Natural killer cell (primary cell): ENCODE measurements around the gene ESPL1. TPM values are rescaled to one million over a fixed set of nuclear protein-coding genes. Genes with fewer than 3 reads are reported as not detected.

Experiments used
- ATAC-seq, 3 donors: fragments of 150-1000 bp in 2 of 3; fragments of 200-7000 bp in 1 of 3; cut with Tn5 transposase; 1 replicate in 1 of 3; 2 replicates in 2 of 3; pipeline ENCODE4 v1.10.0; 2021; ENCODE audit warnings: mild to moderate bottlenecking in 2 of 3, moderate library complexity in 2 of 3
- DNase-seq, 2 donors: peaks; one replicate each; pipeline versions ENCODE4 v3.0.0 to v3.0.0-alpha.2; 2013 to 2021; ENCODE audit warnings: mixed read lengths in 1 of 2
- H3K27ac ChIP-seq: one replicate; pipeline ENCODE4 v1.5.1; 2013; ENCODE audit warnings: mild to moderate bottlenecking, low read length
- H3K27me3 ChIP-seq: one replicate; pipeline ENCODE4 v1.6.1; 2013; ENCODE audit warnings: low read length; ENCODE audit not compliant: control insufficient read depth, insufficient read depth
- H3K36me3 ChIP-seq: one replicate; pipeline ENCODE4 v1.6.1; 2013; ENCODE audit warnings: low read length; ENCODE audit not compliant: control insufficient read depth, insufficient read depth
- H3K4me1 ChIP-seq: one replicate; pipeline ENCODE4 v1.6.1; 2013; ENCODE audit warnings: low read length; ENCODE audit not compliant: control insufficient read depth, insufficient read depth
- H3K4me3 ChIP-seq: one replicate; pipeline ENCODE4 v1.5.1; 2013; ENCODE audit warnings: low read length
- H3K9me3 ChIP-seq: one replicate; pipeline ENCODE4 v1.6.1; 2013; ENCODE audit warnings: low read length; ENCODE audit not compliant: control insufficient read depth, insufficient read depth
- H3K27ac Mint-ChIP-seq, 2 donors: one replicate each; pipeline ENCODE4 v1.8.0; 2022; ENCODE audit warnings: mild to moderate bottlenecking in 2 of 2, mixed read lengths in 2 of 2, moderate library complexity in 1 of 2
- H3K27me3 Mint-ChIP-seq, 2 donors: one replicate each; pipeline ENCODE4 v1.8.0; 2022; ENCODE audit warnings: low read depth in 2 of 2, mixed read lengths in 2 of 2
- H3K36me3 Mint-ChIP-seq: one replicate; pipeline ENCODE4 v1.8.0; 2022; ENCODE audit warnings: mixed read lengths
- H3K4me1 Mint-ChIP-seq, 2 donors: one replicate each; pipeline ENCODE4 v1.8.0; 2022; ENCODE audit warnings: mixed read lengths in 2 of 2
- H3K4me3 Mint-ChIP-seq: one replicate; pipeline ENCODE4 v1.8.0; 2022; ENCODE audit warnings: mild to moderate bottlenecking, moderate library complexity, mixed read lengths
- H3K9me3 Mint-ChIP-seq, 2 donors: one replicate each; pipeline ENCODE4 v1.8.0; 2022; ENCODE audit warnings: mixed read lengths in 2 of 2
- CTCF ChIP-seq: fragments of 200-600 bp; IDR thresholded peaks from one replicate; pipeline ENCODE4 v1.8.0; 2022; ENCODE audit warnings: antibody characterized with exemption
- WGBS: methylation state at CpG from one replicate; pipeline ENCODE4 v1.1.7; 2013; ENCODE audit warnings: missing lambda C conversion rate; ENCODE audit not compliant: insufficient coverage; 5-methylcytosine and 5-hydroxymethylcytosine counted together
- intact Hi-C: fragments of 100-400 bp; cut with micrococcal nuclease; formaldehyde crosslinking; loops from one replicate; pipeline ENCODE4 v1.14.2; 2022
- total RNA-seq, 4 donors: library from RNA; stranded (reverse); fragments of 120-200 nt in 1 of 4; gene quantifications; one replicate each; pipeline versions ENCODE4 v1.2.3 to v1.2.4, GENCODE V29; 2013 to 2022

Gene ESPL1
- total RNA-seq, 3 donors from 2014 or later (not counting 1 experiment from before 2014, with no cell fraction given) = 1.9 to 5.8 (median 3.1) TPM

DNA sequence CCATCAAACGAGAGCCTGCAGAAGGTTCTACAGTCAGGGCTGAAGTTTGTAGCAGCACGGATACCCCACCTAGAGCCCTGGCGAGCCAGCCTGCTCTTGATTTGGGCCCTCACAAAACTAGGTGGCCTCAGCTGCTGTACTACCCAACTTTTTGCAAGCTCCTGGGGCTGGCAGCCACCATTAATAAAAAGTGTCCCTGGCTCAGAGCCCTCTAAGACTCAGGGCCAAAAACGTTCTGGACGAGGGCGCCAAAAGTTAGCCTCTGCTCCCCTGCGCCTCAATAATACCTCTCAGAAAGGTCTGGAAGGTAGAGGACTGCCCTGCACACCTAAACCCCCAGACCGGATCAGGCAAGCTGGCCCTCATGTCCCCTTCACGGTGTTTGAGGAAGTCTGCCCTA lies 18.3 kb downstream of the ESPL1 start:
- TF ChIP-seq CTCF = no peak
- ATAC-seq = no peak
- Mint-ChIP-seq H3K4me3 (no peak overlapping the region), H3K27me3 (no peaks in the 10 kb centered on the region), H3K27ac (no peak overlapping the region), H3K36me3 (no peaks in the 10 kb centered on the region), H3K9me3 (no peaks in the 10 kb centered on the region), H3K4me1 (peaks cover 7 to 8% of the 10 kb centered on the region in 2 donors)
- intact Hi-C loops = no loop called here
- H3K27me3 ChIP-seq = no peaks in the 10 kb centered on the region
- no peak overlapping the region for H3K4me3 ChIP-seq
- no peaks in the 10 kb centered on the region for H3K4me1 ChIP-seq
- DNase-seq = no peak
- WGBS = 98% methylated on average over 9 of the region's 9 CpGs
- no peaks in the 10 kb centered on the region for H3K36me3 ChIP-seq
- H3K9me3 ChIP-seq = no peaks in the 10 kb centered on the region
- no peak overlapping the region for H3K27ac ChIP-seq

DNA sequence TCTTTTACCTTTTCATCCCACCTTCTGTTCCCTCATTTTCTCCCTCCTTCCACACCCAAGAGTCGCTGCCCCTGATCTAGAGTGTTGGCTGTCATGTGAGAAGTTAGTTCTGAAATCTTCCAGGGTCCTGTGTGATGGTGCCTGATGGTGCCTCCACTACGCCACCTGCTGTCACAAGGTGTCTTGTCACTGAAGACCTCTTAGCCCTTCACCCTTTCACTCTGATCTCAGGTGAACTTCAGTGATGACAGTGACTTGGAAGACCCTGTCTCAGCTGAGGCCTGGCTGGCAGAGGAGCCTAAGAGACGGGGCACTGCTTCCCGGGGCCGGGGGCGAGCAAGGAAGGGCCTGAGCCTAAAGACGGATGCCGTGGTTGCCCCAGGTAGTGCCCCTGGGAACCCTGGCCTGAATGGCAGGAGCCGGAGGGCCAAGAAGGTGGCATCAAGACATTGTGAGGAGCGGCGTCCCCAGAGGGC lies 19.7 kb downstream of the ESPL1 start:
- H3K4me1 ChIP-seq = no peaks in the 10 kb centered on the region
- ATAC-seq (peak; percentile 77 to 95 (median 92)), DNase-seq (peak; percentile 62 to 90)
- intact Hi-C loops = loop anchor here (1.0 kb wide), 2 partner anchors 74 to 128 kb away; no protein-coding TSS in a partner anchor
- H3K27ac ChIP-seq = no peak overlapping the region
- Mint-ChIP-seq H3K4me1 (peaks cover 7 to 8% of the 10 kb centered on the region in 2 donors), H3K36me3 (no peaks in the 10 kb centered on the region), H3K4me3 (no peak overlapping the region), H3K27me3 (no peaks in the 10 kb centered on the region), H3K27ac (peak overlapping the region in 1 of 2 donors; percentile 60), H3K9me3 (no peaks in the 10 kb centered on the region)
- TF ChIP-seq CTCF = peak; percentile 62
- no peak overlapping the region for H3K4me3 ChIP-seq
- no peaks in the 10 kb centered on the region for H3K9me3 ChIP-seq
- H3K36me3 ChIP-seq = no peaks in the 10 kb centered on the region
- 92% methylated on average over 10 of the region's 11 CpGs for WGBS
- no peaks in the 10 kb centered on the region for H3K27me3 ChIP-seq

GRCh38 chr12:53288322-53288721 lies 20.2 kb downstream of the ESPL1 start:
- DNase-seq (no peak), ATAC-seq (no peak)
- H3K27ac Mint-ChIP-seq = peak overlapping the region in 1 of 2 donors; percentile 60
- H3K4me1 ChIP-seq = no peaks in the 10 kb centered on the region
- no peaks in the 10 kb centered on the region for H3K36me3 Mint-ChIP-seq
- no peaks in the 10 kb centered on the region for H3K36me3 ChIP-seq
- H3K4me1 Mint-ChIP-seq = peaks cover 7 to 8% of the 10 kb centered on the region in 2 donors
- H3K9me3 ChIP-seq = no peaks in the 10 kb centered on the region
- TF ChIP-seq CTCF = no peak
- intact Hi-C loops = no loop called here
- no peaks in the 10 kb centered on the region for H3K27me3 Mint-ChIP-seq
- no peaks in the 10 kb centered on the region for H3K9me3 Mint-ChIP-seq
- no peak overlapping the region for H3K4me3 ChIP-seq
- H3K4me3 Mint-ChIP-seq = no peak overlapping the region
- H3K27ac ChIP-seq = no peak overlapping the region
- WGBS = 95% methylated on average over 6 of the region's 6 CpGs
- H3K27me3 ChIP-seq = no peaks in the 10 kb centered on the region

- Histone ChIP-seq H3K27me3 (no peaks in the 10 kb centered on the region), H3K4me3 (no peak overlapping the region), H3K4me1 (peaks cover 5% of the 10 kb centered on the region), H3K27ac (no peak overlapping the region), H3K36me3 (no peaks in the 10 kb centered on the region), H3K9me3 (no peaks in the 10 kb centered on the region)
- Mint-ChIP-seq H3K36me3 (no peaks in the 10 kb centered on the region), H3K27ac (no peak overlapping the region), H3K9me3 (no peaks in the 10 kb centered on the region), H3K4me1 (peaks cover 9 to 10% of the 10 kb centered on the region in 2 donors), H3K27me3 (no peaks in the 10 kb centered on the region), H3K4me3 (no peak overlapping the region)
- DNase-seq (no peak), ATAC-seq (no peak)
- TF ChIP-seq CTCF = no peak
- intact Hi-C loops = no loop called here
- 99% methylated on average over 4 of the region's 4 CpGs for WGBS
Measured at GRCh38 chr12:53289891-53290290, 21.8 kb downstream of the ESPL1 start.
